Spleen (tissue), 7 donors: ENCODE data around the gene TAOK2.

Experiments
- POLR2A ChIP-seq, 3 donors: fragments of 450-650 bp; IDR thresholded peaks; one replicate each; pipeline ENCODE4 v1.5.1; 2017; ENCODE audit warnings: antibody characterized with exemption in 3 of 3, mild to moderate bottlenecking in 1 of 3
- POLR2AphosphoS5 ChIP-seq, 3 donors: sonication (generic); formaldehyde crosslinking; IDR thresholded peaks; one replicate each; pipeline ENCODE4 v1.5.1; 2017; ENCODE audit warnings: antibody characterized with exemption in 3 of 3
- TF ChIP-seq, protein P1 (sequence below), 11 experiments: fragments of 200-600 bp in 7 of 11; fragments of 450-650 bp in 4 of 11; sonication (generic) in 4 of 11; IDR thresholded peaks in 8 of 11; conservative IDR thresholded peaks in 3 of 11; 1 replicate in 7 of 11; 2 replicates in 4 of 11; pipeline versions ENCODE4 v1.4.0 to v1.8.0; 2016 to 2021; ENCODE audit warnings: antibody characterized with exemption in 11 of 11, inconsistent platforms in 4 of 11, mild to moderate bottlenecking in 1 of 11
- donor health status: DM: no; HTN: no; CAD: no; lungs with moderate emphysema.
- donor health status: DM: no; HTN: no; CAD: no.
- donor health status: DM: no; HTN: no; CAD: no.

DNA sequence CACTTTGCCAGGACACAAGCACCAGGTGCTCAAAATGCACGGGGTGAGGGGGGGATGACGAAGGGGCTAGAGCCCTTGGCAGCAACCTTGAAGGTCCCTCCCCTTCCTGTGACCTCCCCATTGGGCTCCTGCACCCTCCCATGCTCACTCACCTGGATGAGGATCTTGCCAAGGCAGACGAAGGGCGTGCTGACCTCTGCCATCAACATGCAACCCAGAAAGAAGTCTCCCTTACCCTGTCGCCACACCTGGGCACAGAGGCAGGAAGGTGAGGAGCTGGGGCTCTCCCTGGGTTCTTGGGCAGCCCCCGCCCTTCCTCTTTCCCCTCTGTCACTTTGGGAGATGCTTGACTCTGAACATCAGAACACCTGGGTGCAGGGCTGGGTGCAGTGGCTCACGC lies 51.9 kb downstream of the TAOK2 start:
- TF ChIP-seq, protein P1, sequence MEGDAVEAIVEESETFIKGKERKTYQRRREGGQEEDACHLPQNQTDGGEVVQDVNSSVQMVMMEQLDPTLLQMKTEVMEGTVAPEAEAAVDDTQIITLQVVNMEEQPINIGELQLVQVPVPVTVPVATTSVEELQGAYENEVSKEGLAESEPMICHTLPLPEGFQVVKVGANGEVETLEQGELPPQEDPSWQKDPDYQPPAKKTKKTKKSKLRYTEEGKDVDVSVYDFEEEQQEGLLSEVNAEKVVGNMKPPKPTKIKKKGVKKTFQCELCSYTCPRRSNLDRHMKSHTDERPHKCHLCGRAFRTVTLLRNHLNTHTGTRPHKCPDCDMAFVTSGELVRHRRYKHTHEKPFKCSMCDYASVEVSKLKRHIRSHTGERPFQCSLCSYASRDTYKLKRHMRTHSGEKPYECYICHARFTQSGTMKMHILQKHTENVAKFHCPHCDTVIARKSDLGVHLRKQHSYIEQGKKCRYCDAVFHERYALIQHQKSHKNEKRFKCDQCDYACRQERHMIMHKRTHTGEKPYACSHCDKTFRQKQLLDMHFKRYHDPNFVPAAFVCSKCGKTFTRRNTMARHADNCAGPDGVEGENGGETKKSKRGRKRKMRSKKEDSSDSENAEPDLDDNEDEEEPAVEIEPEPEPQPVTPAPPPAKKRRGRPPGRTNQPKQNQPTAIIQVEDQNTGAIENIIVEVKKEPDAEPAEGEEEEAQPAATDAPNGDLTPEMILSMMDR (IDR thresholded peaks at IDR 0.05 in 8 of 11, conservative IDR thresholded peaks at IDR 0.05 in 3 of 11): no peak
- no peak for TF ChIP-seq POLR2AphosphoS5 (IDR thresholded peaks at IDR 0.05)
- no peak for TF ChIP-seq POLR2A (IDR thresholded peaks at IDR 0.05)
